ENCODE data around the gene TBL3. TPM values are rescaled to one million over a fixed set of nuclear protein-coding genes. Genes with fewer than 3 reads are reported as not detected.
"Not testable (repeated sequence)": the region's sequence is repeated elsewhere in the genome, so short reads cannot be mapped to it uniquely, and the experiment has no call there.

TBL3 gene
- total RNA-seq, 1 donor from 2014 or later = 31.5 TPM

DNA sequence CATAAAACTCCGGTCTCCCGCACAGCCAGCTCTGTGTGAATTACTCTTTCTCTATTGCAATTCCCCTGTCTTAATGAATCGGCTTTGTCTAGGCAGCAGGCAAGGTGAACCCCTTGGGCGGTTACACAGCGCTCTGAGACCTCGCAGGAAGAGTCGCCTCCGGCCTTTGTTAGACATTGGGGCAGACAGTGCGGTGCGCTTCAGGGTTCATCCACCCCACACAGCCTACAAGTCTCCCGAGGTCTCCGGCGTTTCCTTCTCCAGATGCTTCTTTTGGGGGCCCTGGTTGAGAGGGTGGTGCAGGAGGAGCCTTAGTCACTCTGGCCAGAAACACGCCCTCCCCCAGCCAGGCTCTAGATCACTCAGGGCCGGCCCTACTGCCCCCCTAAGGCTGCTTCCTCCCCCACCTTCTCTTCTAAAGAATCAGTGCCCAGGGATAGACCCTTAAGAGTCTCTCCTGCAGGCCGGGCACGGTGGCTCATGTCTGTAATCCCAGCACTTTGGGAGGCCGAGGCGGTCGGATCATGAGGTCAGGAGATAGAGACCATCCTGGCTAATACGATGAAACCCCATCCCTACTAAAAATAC, 27.1 kb upstream of the TBL3 start:
- no peak for ATAC-seq

DNA sequence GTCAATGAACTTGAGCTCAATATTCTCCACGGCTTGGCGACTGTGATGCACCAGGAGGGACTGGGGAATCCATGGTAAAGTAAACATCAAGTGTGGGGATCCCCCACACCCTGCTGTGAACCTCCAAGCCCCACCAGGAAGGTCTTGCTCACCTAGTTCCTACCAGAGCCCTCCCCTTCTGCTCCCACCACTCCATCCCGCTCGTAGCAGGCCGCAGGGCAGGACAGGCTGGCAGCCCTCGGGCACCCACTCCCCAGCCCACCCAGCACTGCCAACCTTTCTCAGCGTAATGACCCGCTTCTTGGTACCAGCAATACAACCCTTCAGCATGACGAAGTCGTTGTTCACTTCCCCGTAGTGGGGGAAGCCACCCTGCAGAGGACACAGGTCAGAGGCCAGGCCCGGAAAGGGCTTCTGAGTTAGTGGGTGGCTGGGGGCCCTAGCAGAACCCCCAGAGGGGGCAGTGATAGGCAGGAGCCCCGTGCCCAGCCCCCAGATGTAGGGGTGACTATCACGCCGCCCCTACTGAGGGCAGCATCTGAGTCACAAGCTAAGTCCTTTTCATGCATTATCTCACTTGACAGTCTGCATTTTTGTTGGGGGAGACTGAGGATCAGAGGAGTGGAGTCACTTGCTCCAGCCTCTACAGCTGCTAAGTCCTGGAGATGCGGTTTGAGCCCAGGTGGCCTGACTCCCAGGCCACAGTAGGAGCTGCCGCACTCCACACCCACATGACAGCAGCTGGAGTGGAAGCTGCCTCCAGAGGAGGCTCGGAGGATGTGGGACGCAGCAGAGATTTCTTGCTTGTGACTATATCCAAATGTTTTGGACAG, 26.1 kb upstream of the TBL3 start:
- no peak for ATAC-seq

DNA sequence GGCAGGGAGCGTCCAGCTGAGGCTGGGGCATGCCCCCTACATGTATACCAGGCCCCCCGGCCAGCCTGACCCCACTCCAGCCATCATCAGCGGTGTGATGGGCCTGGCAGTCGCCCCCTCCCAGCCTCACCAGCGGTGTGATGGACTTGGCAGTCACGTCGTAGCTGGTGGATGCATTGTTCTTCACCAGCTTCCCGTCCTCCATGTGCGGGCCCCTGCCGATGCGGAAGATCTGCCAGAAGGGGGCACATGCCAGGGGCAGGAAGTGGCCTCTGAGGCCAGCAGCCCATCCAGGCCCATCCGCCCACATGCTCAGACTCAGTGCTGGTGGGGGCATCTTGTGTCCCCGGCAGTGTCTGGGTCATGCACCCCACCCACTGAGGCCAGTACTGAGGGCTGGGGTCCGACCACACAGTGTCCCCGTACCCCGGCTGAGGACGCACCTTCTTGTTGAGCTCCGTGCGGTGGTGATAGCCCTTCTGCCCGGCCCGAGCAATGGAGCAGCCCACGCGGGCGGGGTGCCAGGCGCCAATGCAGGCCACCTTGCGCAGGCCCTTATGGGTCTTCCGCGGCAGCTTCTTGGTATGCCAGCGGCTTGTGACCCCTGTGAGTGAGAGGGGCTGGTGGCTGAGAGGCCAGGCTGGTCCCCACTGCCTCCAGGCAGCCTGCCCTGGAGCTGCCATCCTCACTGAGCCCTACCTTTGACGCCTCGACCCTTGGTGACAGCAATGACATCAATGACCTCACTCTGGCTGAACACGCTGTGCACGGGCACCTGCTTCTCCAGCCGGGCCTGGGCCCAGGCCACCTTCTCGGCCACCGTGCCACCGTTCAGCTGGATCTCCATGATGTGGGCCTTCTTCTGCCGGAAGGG, 25.1 kb upstream of the TBL3 start:
- ATAC-seq = no peak

DNA sequence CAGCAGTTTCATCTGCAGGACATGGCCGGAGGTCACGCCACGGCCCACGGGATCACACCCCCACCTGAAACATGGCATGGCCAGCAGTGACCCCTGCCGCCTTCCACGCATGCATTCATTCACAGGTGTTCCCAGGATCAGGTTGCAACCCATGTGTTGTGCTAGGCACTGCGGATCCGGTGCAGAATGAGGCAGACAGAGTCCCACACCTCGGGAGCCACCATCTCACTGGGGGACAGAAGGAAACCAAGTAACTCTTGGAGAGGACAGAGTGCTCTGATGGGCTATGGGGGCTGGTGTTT, 24.5 kb upstream of the TBL3 start:
- ATAC-seq = no peak

DNA sequence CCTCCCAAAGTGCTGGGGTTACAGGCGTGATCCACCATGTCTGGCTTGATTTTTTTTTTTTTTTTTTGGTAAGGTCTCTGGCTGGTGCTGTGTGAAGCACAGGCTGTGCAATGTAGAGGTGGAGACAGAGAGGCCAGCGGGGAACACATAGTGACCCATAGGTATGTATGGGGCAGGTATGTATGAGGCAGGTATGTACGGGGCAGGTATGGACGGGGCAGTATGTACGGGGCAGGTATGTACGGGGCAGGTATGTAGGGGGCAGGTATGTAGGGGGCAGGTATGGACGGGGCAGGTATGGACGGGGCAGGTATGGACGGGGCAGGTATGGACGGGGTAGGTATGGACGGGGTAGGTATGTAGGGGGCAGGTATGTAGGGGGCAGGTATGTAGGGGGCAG, 22.3 kb upstream of the TBL3 start:
- no peak for ATAC-seq

GRCh38 chr16:1950047-1950446, 21.8 kb upstream of the TBL3 start:
- peak; percentile 69 for ATAC-seq

DNA sequence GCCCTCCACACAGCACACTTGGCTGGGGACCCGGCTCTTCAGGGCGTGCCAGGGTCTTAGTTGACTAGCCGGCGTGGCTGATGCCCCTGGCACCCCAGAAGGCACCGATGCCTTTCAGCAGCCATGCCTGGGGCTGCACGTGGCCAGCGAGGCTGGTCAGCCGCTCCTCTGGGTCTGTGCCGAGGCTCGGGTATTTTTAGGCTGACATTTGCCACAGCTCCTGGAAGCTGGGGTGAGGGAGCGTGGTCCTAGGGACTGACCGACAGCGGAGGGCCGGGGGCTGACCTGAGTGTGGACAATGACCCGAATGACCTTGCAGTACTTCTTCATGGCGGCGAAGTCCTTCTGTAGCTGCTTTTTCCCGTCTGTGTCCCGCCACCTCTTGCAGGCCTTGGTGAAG, 21.3 kb upstream of the TBL3 start:
- ATAC-seq = no peak

DNA sequence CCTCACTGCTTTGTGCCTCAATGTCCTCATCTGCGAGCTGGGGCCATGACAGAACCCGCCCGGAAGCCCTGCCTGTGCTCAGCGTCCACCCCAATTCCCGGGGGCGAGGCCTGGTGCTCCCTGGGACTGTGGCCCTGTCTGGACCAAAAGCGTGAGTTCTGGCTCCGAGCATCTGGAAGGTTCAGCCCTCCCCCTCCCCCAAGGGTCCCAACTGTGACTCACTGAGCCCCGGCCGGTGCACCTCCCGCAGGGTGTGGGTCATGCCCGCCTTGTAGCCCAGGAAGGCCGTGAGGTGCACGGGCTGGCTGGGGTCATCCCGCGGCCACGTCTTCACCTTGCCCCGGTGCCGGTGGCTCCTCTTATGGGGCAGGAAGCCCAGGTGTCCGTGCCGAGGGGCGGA, 18.1 kb upstream of the TBL3 start:
- ATAC-seq = no peak

- ATAC-seq = not testable (repeated sequence)
Observed at GRCh38 chr16:1957434-1958142, 14.3 kb upstream of the TBL3 start.

GRCh38 chr16:1958143-1958491, 13.7 kb upstream of the TBL3 start:
- not testable (repeated sequence) for ATAC-seq

GRCh38 chr16:1958715-1959268, 13.1 kb upstream of the TBL3 start:
- peak; percentile 14 for ATAC-seq

- ATAC-seq = peak; percentile 83
Observed at GRCh38 chr16:1959269-1960039, 12.4 kb upstream of the TBL3 start, which contains the start of gene NDUFB10. Gene NDUFB10, plus strand, starts transcription at chr16:1959538. Its CDS starts 87 bp downstream, at chr16:1959625.

DNA sequence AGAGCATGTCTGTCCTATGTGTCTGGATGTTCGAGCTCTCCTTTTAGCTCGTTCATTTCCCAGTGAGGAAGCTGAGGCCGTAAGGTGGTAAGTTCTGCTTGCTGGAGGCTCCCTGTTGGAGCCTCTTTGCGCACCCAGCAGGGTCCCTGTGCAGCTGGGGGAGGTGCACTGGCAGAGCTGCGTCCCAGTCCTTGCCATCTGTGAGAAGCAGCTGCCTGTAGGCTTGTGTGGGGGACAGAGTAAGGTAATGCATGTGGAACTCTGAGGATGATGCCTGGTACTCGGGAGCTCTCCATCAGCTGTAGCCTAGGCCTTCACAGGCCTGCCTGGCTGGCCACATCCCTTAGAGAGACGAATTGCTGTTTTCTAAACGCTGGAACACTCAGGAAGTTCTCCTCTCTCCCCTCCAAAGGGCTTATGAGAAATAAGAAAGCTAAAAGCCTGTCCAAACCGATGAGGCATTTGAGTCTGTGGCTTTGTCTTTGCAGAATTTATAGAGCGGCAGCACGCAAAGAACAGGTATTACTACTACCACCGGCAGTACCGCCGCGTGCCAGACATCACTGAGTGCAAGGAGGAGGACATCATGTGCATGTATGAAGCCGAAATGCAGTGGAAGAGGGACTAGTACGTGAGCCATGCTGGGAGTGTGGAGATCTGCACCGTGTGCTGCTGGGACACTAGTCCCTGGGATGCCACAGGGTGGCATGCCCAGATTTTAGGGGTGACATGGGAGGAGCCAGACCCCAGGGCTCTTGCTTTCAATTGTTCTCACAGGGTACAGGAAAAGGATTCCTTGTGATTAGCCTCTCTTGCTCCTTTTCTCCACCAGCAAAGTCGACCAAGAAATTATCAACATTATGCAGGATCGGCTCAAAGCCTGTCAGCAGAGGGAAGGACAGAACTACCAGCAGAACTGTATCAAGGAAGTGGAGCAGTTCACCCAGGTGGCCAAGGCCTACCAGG, 10.9 kb upstream of the TBL3 start:
- ATAC-seq = peak; percentile 6

DNA sequence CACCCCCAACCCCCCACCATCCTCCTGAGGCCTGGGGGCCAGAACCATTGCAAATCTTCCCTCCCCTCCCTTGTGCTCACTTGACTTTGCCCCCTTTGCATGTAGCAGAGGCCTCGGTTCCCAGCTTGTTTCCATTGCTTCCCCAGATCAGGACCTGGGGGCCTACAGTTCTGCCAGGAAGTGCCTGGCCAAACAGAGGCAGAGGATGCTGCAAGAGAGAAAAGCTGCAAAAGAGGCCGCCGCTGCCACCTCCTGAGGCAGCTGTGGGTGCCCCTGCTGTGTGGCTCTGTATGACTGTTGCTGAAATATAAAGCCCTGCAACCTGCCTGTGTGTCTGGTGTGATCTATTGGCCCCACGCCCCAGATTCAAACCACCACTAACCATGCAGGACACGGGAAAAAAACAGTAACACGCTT, 10.2 kb upstream of the TBL3 start:
- ATAC-seq = no peak

GRCh38 chr16:1962161-1963153, 9.4 kb upstream of the TBL3 start:
- not testable (repeated sequence) for ATAC-seq

- ATAC-seq = no peak
Observed at GRCh38 chr16:1963806-1964505, 7.9 kb upstream of the TBL3 start.

GRCh38 chr16:1964506-1965395, 7.1 kb upstream of the TBL3 start, which contains the start of gene RPS2:
Gene RPS2, minus strand, starts transcription at chr16:1964826. Its CDS starts 201 bp downstream, at chr16:1964625.
- ATAC-seq = peak; percentile 94

Measured in esophagus mucosa (tissue), 1 donor.